NB4 (cell line): Measurements from ENCODE around the gene ZNF844.
A peak's percentile ranks its signal among the peaks of the same experiment; 100 is the strongest.
"Not testable (repeated sequence)": the region's sequence is repeated elsewhere in the genome, so short reads cannot be mapped to it uniquely, and the experiment has no call there.

Experiments
- DNase-seq: peaks from one replicate; pipeline ENCODE4 v3.0.0; 2010; ENCODE audit warnings: low read depth
- H3K4me3 ChIP-seq: one replicate; pipeline ENCODE4 v1.5.1; 2011; ENCODE audit warnings: mild to moderate bottlenecking, low read depth, low read length, moderate library complexity
- CTCF ChIP-seq: IDR thresholded peaks from one replicate; pipeline ENCODE4 v1.5.1; 2012; ENCODE audit warnings: low read depth, low read length
- MAX ChIP-seq: IDR thresholded peaks from 2 replicates; pipeline ENCODE4 v1.6.1; 2011; ENCODE audit warnings: low read depth, low read length
- MYC ChIP-seq: IDR thresholded peaks from 2 replicates; pipeline ENCODE4 v1.6.1; 2011; ENCODE audit warnings: low read depth, low read length
- POLR2A ChIP-seq: IDR thresholded peaks from 2 replicates; pipeline ENCODE4 v1.6.1; 2011; ENCODE audit warnings: mild to moderate bottlenecking; ENCODE audit not compliant: insufficient read length; ENCODE audit errors: extremely low read depth

ZNF844 gene

GRCh38 chr19:12055784-12056183 lies 8.7 kb upstream of the ZNF844 start:
- TF ChIP-seq MAX (no peak), MYC (no peak), POLR2A (no peak), CTCF (no peak)
- no peak for DNase-seq
- H3K4me3 ChIP-seq = no peak overlapping the region

- H3K4me3 ChIP-seq = no peak overlapping the region
- no peak for DNase-seq
- no peak for TF ChIP-seq POLR2A
- no peak for TF ChIP-seq CTCF
- no peak for TF ChIP-seq MYC
- TF ChIP-seq MAX = no peak
These were observed 11.1 kb downstream of the ZNF844 start for GRCh38 chr19:12075538-12076139.

- DNase-seq, H3K4me3 ChIP-seq: not testable (repeated sequence)
These were observed 11.8 kb downstream of the ZNF844 start for GRCh38 chr19:12076331-12076730.

- DNase-seq = no peak
- H3K4me3 ChIP-seq = no peak overlapping the region
- TF ChIP-seq CTCF = no peak
- TF ChIP-seq MAX = no peak
- TF ChIP-seq MYC = no peak
- no peak for TF ChIP-seq POLR2A
These were observed 12.8 kb downstream of the ZNF844 start for GRCh38 chr19:12077375-12077774.

- DNase-seq, H3K4me3 ChIP-seq: not testable (repeated sequence)
These were observed 18.8 kb downstream of the ZNF844 start for GRCh38 chr19:12083336-12083735.

GRCh38 chr19:12085074-12085818 lies 20.7 kb downstream of the ZNF844 start:
- no peak for DNase-seq
- no peak for TF ChIP-seq POLR2A
- TF ChIP-seq MYC = no peak
- TF ChIP-seq MAX = no peak
- no peak for TF ChIP-seq CTCF

GRCh38 chr19:12090807-12091206 lies 26.3 kb downstream of the ZNF844 start:
- no peak for TF ChIP-seq POLR2A
- peak; percentile 76 for TF ChIP-seq CTCF
- TF ChIP-seq MYC = no peak
- TF ChIP-seq MAX = no peak; the same call in 1 of the 2 replicates
- no peak overlapping the region for H3K4me3 ChIP-seq
- DNase-seq = peak; percentile 89

More at GRCh38 chr19:12085074-12085818, 20.7 kb downstream of the ZNF844 start:
- no peak overlapping the region for H3K4me3 ChIP-seq
